Measurements from ENCODE around the gene KRT6A.

- no peak for TF ChIP-seq CTCF (conservative IDR thresholded peaks at IDR 0.05)
- no peak for TF ChIP-seq ZFX (IDR thresholded peaks at IDR 0.05)
Observed at GRCh38 chr12:52524241-52524897, 31.3 kb upstream of the KRT6A start.
